ENCODE measurements around the gene SF3B4. TPM values are rescaled to one million over a fixed set of nuclear protein-coding genes. Genes with fewer than 3 reads are reported as not detected.

Gene SF3B4
- polyA plus RNA-seq, 1 experiment = 47.6 TPM

DNA sequence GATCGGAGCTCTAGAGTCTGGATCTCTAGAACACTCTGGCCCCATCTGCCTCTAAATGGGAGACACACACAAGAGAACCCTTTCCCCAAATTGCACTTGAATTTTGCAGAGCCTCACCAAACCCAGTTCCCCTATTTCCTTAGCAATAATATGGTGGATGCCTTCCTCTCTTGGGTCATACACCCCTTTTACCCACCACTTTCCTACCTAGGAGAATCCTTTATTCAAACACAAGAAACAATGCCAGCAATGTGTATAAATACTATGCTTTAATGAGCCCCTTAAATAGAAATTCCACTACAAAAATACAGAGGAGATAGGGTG, 760 bp upstream of the SF3B4 start:
- no peaks in the 10 kb centered on the region; the same call in 1 of the 2 replicates for H3K9me3 ChIP-seq (ENCODE audit: control insufficient read depth, insufficient read depth, low read length)
- ChIA-PET POLR2A (interaction anchor here (0.6 to 2.3 kb wide), 6 partner anchors 11 to 250 kb away, joined by 3 to 18 read pairs (median 4); a partner anchor contains a TSS), CTCF (no interaction called here)
- no peak for DNase-seq (ENCODE audit: low read depth, low spot score)
- TF ChIP-seq, protein P1, sequence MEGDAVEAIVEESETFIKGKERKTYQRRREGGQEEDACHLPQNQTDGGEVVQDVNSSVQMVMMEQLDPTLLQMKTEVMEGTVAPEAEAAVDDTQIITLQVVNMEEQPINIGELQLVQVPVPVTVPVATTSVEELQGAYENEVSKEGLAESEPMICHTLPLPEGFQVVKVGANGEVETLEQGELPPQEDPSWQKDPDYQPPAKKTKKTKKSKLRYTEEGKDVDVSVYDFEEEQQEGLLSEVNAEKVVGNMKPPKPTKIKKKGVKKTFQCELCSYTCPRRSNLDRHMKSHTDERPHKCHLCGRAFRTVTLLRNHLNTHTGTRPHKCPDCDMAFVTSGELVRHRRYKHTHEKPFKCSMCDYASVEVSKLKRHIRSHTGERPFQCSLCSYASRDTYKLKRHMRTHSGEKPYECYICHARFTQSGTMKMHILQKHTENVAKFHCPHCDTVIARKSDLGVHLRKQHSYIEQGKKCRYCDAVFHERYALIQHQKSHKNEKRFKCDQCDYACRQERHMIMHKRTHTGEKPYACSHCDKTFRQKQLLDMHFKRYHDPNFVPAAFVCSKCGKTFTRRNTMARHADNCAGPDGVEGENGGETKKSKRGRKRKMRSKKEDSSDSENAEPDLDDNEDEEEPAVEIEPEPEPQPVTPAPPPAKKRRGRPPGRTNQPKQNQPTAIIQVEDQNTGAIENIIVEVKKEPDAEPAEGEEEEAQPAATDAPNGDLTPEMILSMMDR (IDR thresholded peaks at IDR 0.05; ENCODE audit: low read depth, low read length) = no peak
- H3K27ac ChIP-seq (ENCODE audit: low read depth, low read length) = peak overlapping the region; percentile 81
- H3K4me3 ChIP-seq (ENCODE audit: low read depth, low read length) = peak overlapping the region; percentile 91
- no peaks in the 10 kb centered on the region for H3K27me3 ChIP-seq (ENCODE audit: control insufficient read depth, insufficient read depth, low read length)

- TF ChIP-seq, protein P1 (IDR thresholded peaks at IDR 0.05; ENCODE audit: low read depth, low read length) = no peak
- peak overlapping the region; percentile 39 for H3K27ac ChIP-seq (ENCODE audit: low read depth, low read length)
- H3K9me3 ChIP-seq (ENCODE audit: control insufficient read depth, insufficient read depth, low read length) = no peaks in the 10 kb centered on the region; the same call in 1 of the 2 replicates
- DNase-seq (ENCODE audit: low read depth, low spot score) = no peak
- peak overlapping the region; percentile 91 for H3K4me3 ChIP-seq (ENCODE audit: low read depth, low read length)
- no peaks in the 10 kb centered on the region for H3K27me3 ChIP-seq (ENCODE audit: control insufficient read depth, insufficient read depth, low read length)
- ChIA-PET POLR2A (no interaction called here), CTCF (no interaction called here)
Measured at GRCh38 chr1:149927056-149927562, 494 bp downstream of the SF3B4 start.

DNA sequence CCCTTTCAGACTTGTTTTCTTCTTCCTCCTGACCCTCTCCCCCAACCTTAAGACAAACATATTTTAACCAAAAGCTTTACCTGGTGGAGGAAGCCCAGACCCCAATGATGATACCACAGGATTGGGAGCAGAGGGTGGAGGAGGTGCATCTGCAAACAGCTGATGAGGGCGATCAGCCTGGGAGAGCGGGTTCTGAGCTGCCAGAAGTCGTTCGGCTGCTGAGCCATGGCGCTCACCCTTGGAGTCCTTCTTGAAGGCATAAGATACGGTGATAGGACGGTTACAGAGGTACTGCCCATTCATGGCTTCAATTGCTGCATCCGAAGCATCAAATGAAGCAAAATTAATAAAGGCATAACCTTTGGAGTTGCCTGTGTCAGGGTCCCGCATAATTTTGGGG, 1.3 kb downstream of the SF3B4 start:
- TF ChIP-seq, protein P1 (IDR thresholded peaks at IDR 0.05; ENCODE audit: low read depth, low read length) = no peak
- ChIA-PET CTCF (no interaction called here), POLR2A (no interaction called here)
- Histone ChIP-seq H3K9me3 (ENCODE audit: control insufficient read depth, insufficient read depth, low read length) (no peaks in the 10 kb centered on the region; the same call in 1 of the 2 replicates), H3K27me3 (ENCODE audit: control insufficient read depth, insufficient read depth, low read length) (no peaks in the 10 kb centered on the region), H3K4me3 (ENCODE audit: low read depth, low read length) (peak overlapping the region; percentile 91), H3K27ac (ENCODE audit: low read depth, low read length) (no peak overlapping the region)
- no peak for DNase-seq (ENCODE audit: low read depth, low spot score)

DNA sequence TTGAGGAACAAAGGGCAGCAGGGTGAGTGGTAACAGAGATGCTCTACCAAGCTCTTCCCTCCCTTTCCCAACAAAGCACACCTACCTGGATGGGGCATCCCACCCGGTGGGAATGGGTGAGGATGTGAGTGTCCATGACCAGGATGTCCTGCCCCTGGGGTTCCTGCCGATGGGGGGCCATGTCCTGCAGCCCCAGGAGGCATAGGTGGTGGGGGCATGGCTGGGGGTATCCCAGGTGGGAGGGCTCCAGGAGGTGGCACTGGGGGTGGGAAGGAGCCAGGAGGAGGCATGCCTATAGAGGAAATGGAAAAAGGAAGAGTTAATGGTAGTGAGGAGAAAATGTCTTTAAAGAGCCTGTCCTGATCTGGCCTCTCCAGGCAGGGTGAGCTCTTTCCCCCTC, 1.9 kb downstream of the SF3B4 start:
- Histone ChIP-seq H3K27me3 (ENCODE audit: control insufficient read depth, insufficient read depth, low read length) (no peaks in the 10 kb centered on the region), H3K9me3 (ENCODE audit: control insufficient read depth, insufficient read depth, low read length) (no peaks in the 10 kb centered on the region; the same call in 1 of the 2 replicates), H3K4me3 (ENCODE audit: low read depth, low read length) (no peak overlapping the region; the same call in 1 of the 2 replicates), H3K27ac (ENCODE audit: low read depth, low read length) (no peak overlapping the region)
- ChIA-PET CTCF (interaction anchor here (0.6 to 0.8 kb wide), 3 partner anchors 16 to 261 kb away, joined by 3 to 4 read pairs (median 3); a partner anchor contains a TSS), POLR2A (interaction anchor here (0.6 kb wide), 1 partner anchor 261 kb away, joined by 3 read pairs; no protein-coding TSS in a partner anchor)
- DNase-seq (ENCODE audit: low read depth, low spot score) = no peak
- TF ChIP-seq, protein P1 (IDR thresholded peaks at IDR 0.05; ENCODE audit: low read depth, low read length) = no peak

DNA sequence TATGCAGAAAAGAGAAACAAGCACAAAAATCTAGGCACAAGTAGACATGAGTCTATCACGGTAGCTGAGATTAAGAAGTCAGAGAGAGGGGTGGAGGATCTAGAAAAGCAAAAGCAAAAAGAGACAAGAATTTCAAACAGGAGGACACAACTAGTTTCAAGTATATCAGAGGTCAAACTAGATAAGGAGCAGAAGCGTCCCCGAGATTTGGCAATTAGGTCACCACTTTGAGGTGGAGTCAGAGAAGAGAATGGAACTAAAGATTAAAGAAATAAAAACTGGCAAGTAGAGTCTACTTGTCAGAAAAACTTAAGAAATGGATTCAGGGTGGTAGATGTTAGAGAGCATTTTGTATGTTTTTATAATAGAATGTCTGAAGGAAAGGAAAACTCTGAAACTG, 2.3 kb downstream of the SF3B4 start:
- Histone ChIP-seq H3K4me3 (ENCODE audit: low read depth, low read length) (no peak overlapping the region), H3K27ac (ENCODE audit: low read depth, low read length) (no peak overlapping the region), H3K9me3 (ENCODE audit: control insufficient read depth, insufficient read depth, low read length) (no peaks in the 10 kb centered on the region; the same call in 1 of the 2 replicates), H3K27me3 (ENCODE audit: control insufficient read depth, insufficient read depth, low read length) (no peaks in the 10 kb centered on the region)
- ChIA-PET POLR2A (interaction anchor here (0.6 kb wide), 1 partner anchor 262 kb away, joined by 3 read pairs; no protein-coding TSS in a partner anchor), CTCF (interaction anchor here (0.6 to 0.8 kb wide), 3 partner anchors 17 to 262 kb away, joined by 3 to 4 read pairs (median 3); a partner anchor contains a TSS)
- DNase-seq (ENCODE audit: low read depth, low spot score) = no peak
- TF ChIP-seq, protein P1 (IDR thresholded peaks at IDR 0.05; ENCODE audit: low read depth, low read length) = no peak

Data from AG04450 (cell line).